Fibroblast of pulmonary artery (primary cell): ENCODE results near the gene SMG9.
A peak's percentile ranks its signal among the peaks of the same experiment; 100 is the strongest.

Source experiments
- DNase-seq: peaks from one replicate; pipeline ENCODE4 v3.0.0-alpha.2; 2010; ENCODE audit warnings: low read depth
- H3K4me3 ChIP-seq: replicated peaks from 2 replicates; pipeline ENCODE4 v1.5.1; 2011; ENCODE audit warnings: low read depth, mild to moderate bottlenecking, control low read depth, low read length, moderate library complexity
- CTCF ChIP-seq: IDR thresholded peaks from 2 replicates; pipeline ENCODE4 v1.5.1; 2011; ENCODE audit warnings: mild to moderate bottlenecking, control low read depth, low read length, inconsistent platforms; ENCODE audit errors: missing control alignments

SMG9 gene

GRCh38 chr19:43797556-43797955 lies 42.8 kb upstream of the SMG9 start:
- no peak for DNase-seq
- no peak overlapping the region for H3K4me3 ChIP-seq
- no peak for TF ChIP-seq CTCF

GRCh38 chr19:43797118-43797517 lies 42.4 kb upstream of the SMG9 start:
- DNase-seq, result no peak
- no peak overlapping the region for H3K4me3 ChIP-seq
- no peak for TF ChIP-seq CTCF

- TF ChIP-seq CTCF, result no peak
- no peak overlapping the region for H3K4me3 ChIP-seq
- DNase-seq, result no peak
Observed at GRCh38 chr19:43790587-43790986, 35.8 kb upstream of the SMG9 start.

GRCh38 chr19:43789029-43789428 lies 34.3 kb upstream of the SMG9 start:
- no peak overlapping the region for H3K4me3 ChIP-seq
- TF ChIP-seq CTCF, result no peak
- DNase-seq, result peak; percentile 72

GRCh38 chr19:43786665-43787064 lies 31.9 kb upstream of the SMG9 start:
- no peak for TF ChIP-seq CTCF
- no peak overlapping the region for H3K4me3 ChIP-seq
- no peak for DNase-seq

GRCh38 chr19:43784981-43785808 lies 30.4 kb upstream of the SMG9 start:
- TF ChIP-seq CTCF, result no peak
- H3K4me3 ChIP-seq, result no peak overlapping the region
- DNase-seq, result peak; percentile 75
